ENCODE results near the gene CERS4. TPM values are rescaled to one million over a fixed set of nuclear protein-coding genes. Genes with fewer than 3 reads are reported as not detected.

The CERS4 gene
- total and polyA plus RNA-seq, 8 donors: 36.8 to 59.1 (median 48.6) TPM

DNA sequence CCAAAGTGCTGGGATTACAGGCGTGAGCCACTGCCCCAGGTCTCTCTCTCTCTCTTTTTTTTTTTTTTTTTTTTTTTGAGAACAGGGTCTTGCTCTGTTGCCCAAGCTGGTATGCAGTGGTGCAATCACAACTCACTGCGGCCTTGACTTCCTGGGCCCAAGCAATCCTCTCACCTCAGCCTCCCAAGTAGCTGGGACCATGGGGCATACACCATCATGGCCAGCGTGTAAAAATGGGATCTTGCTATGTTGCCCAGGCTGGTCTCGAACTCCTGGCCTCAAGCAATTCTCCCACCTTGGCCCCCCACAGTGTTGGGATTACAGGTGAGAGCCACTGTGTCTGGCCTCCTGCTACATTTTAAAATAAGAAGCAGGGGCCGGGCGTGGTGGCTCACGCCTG is 40.6 kb upstream of the CERS4 start:
- TF ChIP-seq, protein P1, sequence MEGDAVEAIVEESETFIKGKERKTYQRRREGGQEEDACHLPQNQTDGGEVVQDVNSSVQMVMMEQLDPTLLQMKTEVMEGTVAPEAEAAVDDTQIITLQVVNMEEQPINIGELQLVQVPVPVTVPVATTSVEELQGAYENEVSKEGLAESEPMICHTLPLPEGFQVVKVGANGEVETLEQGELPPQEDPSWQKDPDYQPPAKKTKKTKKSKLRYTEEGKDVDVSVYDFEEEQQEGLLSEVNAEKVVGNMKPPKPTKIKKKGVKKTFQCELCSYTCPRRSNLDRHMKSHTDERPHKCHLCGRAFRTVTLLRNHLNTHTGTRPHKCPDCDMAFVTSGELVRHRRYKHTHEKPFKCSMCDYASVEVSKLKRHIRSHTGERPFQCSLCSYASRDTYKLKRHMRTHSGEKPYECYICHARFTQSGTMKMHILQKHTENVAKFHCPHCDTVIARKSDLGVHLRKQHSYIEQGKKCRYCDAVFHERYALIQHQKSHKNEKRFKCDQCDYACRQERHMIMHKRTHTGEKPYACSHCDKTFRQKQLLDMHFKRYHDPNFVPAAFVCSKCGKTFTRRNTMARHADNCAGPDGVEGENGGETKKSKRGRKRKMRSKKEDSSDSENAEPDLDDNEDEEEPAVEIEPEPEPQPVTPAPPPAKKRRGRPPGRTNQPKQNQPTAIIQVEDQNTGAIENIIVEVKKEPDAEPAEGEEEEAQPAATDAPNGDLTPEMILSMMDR (IDR thresholded peaks at IDR 0.05): no peak
- DNase-seq: no peak
- Histone ChIP-seq H3K9me3 (no peaks in the 10 kb centered on the region), H3K4me1 (no peaks in the 10 kb centered on the region), H3K27ac (no peak overlapping the region), H3K27me3 (no peaks in the 10 kb centered on the region), H3K4me3 (no peak overlapping the region), H3K36me3 (no peaks in the 10 kb centered on the region)
- intact Hi-C loops (cut with DNase I): loop anchor here in 1 of 2 donors (10.0 kb wide), 1 partner anchor 86 kb away; no protein-coding TSS in a partner anchor
- ATAC-seq: no peak

GRCh38 chr19:8174706-8175105 is 34.5 kb upstream of the CERS4 start:
- intact Hi-C loops (cut with DNase I): no loop called here
- no peaks in the 10 kb centered on the region for H3K4me1 ChIP-seq
- no peak overlapping the region for H3K4me3 ChIP-seq
- ATAC-seq: no peak
- TF ChIP-seq, protein P1 (IDR thresholded peaks at IDR 0.05): no peak
- no peak for DNase-seq
- no peaks in the 10 kb centered on the region for H3K36me3 ChIP-seq
- H3K9me3 ChIP-seq: no peaks in the 10 kb centered on the region
- no peaks in the 10 kb centered on the region for H3K27me3 ChIP-seq
- H3K27ac ChIP-seq: no peak overlapping the region

DNA sequence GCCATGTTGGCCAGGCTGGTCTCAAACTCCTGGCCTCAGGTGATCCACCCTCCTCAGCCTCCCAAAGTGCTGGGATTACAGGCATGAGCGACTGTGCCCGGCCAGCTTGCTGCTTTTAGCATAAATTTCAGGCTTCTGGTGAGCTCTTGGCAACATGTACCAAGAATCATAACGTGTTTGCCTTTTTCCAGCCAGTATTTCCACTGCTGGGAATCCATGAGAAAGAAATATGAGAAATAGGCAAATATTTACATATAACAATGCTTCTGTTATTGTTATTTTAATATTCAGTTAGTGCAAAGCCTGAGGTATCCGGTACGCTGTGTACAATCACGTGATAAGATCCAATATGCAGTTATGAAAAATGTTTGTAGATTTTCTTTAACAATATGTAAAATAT is 29.2 kb upstream of the CERS4 start:
- Histone ChIP-seq H3K36me3 (no peaks in the 10 kb centered on the region), H3K27ac (no peak overlapping the region), H3K27me3 (no peaks in the 10 kb centered on the region), H3K4me3 (no peak overlapping the region), H3K9me3 (no peaks in the 10 kb centered on the region), H3K4me1 (peaks cover 0 to 23% of the 10 kb centered on the region in 2 donors)
- TF ChIP-seq, protein P1 (IDR thresholded peaks at IDR 0.05): no peak
- intact Hi-C loops (cut with DNase I): no loop called here
- DNase-seq: no peak
- no peak for ATAC-seq

DNA sequence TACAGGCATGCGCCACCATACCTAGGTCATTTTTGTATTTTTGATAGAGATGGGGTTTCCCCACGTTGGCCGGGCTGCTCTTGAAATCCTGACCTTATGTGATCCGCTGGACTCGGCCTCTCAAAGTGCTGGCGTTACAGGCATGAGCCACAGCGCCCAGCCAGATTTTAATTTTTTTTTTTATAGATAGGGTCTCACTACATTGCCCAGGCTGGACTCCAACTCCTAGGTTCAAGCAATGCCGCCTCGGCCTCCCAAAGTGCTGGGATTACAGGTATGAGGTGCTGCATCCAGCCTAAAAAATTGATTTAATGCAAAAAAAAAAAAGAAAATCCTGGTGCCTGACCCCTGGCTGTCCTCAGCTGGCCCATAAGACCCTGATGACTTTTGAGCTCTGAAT is 24.9 kb upstream of the CERS4 start:
- intact Hi-C loops (cut with DNase I): no loop called here
- Histone ChIP-seq H3K4me1 (peaks cover 0 to 23% of the 10 kb centered on the region in 2 donors), H3K36me3 (no peaks in the 10 kb centered on the region), H3K27me3 (no peaks in the 10 kb centered on the region), H3K4me3 (no peak overlapping the region), H3K9me3 (no peaks in the 10 kb centered on the region), H3K27ac (no peak overlapping the region)
- ATAC-seq (no peak), DNase-seq (no peak)
- TF ChIP-seq, protein P1 (IDR thresholded peaks at IDR 0.05): no peak

- Histone ChIP-seq H3K36me3 (no peaks in the 10 kb centered on the region), H3K4me1 (peaks cover 0 to 19% of the 10 kb centered on the region in 2 donors), H3K27ac (no peak overlapping the region), H3K4me3 (no peak overlapping the region), H3K27me3 (no peaks in the 10 kb centered on the region), H3K9me3 (no peaks in the 10 kb centered on the region)
- DNase-seq (peak in 2 of 4 donors; percentile 26 to 30), ATAC-seq (peak; percentile 50)
- TF ChIP-seq, protein P1 (IDR thresholded peaks at IDR 0.05): no peak
- intact Hi-C loops (cut with DNase I): no loop called here
These were observed 23.7 kb upstream of the CERS4 start for GRCh38 chr19:8185343-8186068.

Data from left lung (tissue), 10 donors.